ENCODE results near the gene ABLIM1.

The ABLIM1 gene

DNA sequence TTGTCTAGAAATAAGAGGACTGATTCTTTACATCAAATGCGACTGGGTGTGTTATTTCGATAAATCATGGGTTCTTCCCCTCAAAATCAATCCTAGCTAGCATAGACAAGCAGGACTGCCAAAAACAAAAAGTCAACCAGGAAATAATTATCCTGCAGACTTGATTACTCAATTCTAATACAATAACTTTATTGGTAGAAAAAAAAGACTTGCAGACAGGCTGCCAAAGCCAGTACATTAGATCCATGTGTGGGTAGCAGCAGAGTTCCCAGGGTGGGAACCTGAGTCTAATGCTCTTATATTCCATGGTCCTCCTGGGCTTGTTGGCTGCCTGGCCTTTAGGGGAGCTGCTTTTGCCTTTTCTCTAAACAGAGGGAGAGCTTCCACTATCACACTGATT, 261.6 kb downstream of the ABLIM1 start (continued):
- TF ChIP-seq, protein P1, sequence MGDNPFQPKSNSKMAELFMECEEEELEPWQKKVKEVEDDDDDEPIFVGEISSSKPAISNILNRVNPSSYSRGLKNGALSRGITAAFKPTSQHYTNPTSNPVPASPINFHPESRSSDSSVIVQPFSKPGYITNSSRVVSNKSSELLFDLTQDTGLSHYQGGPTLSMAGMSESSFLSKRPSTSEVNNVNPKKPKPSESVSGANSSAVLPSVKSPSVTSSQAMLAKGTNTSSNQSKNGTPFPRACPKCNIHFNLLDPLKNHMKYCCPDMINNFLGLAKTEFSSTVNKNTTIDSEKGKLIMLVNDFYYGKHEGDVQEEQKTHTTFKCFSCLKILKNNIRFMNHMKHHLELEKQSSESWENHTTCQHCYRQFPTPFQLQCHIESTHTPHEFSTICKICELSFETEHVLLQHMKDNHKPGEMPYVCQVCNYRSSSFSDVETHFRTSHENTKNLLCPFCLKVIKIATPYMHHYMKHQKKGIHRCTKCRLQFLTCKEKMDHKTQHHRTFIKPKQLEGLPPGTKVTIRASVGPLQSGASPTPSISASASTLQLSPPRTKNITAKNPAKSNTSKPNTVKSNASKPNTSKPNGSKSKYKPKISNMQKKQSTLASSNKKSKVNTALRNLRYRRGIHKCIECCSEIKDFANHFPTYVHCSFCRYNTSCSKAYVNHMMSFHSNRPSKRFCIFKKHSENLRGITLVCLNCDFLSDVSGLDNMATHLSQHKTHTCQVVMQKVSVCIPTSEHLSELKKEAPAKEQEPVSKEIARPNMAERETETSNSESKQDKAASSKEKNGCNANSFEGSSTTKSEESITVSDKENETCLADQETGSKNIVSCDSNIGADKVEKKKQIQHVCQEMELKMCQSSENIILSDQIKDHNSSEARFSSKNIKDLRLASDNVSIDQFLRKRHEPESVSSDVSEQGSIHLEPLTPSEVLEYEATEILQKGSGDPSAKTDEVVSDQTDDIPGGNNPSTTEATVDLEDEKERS (tag by site-specific recombination; IDR thresholded peaks at IDR 0.05) = no peak
- TF ChIP-seq KLF8 (tag by site-specific recombination; IDR thresholded peaks at IDR 0.05) = no peak

DNA sequence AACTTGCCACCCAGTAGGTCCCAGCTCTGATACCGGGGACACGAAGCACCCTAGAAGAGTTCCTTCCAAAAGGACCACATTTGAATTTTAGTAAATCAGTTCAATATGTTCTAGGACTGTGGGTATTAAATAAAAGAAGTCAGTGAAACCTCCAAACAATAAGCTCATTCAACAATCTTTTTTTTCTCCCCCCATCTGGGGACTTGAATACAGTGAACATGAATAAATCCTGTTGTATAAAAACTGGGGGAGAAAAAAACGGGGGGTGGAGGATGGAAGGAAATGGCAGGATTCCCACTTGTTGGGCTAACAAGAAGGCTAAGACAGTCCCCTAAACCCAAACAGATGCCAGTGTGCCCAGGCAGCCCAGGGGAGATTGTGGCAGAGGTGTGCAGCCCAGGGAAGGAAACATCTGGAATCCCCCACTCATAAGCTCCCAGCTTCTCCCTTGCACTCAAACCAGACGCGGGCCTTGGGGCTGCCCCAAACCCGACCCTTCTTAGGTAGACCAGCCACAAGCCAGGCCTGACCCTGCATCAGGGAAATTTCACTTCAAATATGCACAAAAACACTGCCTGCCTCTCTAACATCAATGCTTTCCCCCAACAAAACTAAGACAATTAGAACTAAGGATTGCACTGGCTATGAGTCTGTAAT, 262.6 kb downstream of the ABLIM1 start:
- no peaks in the 10 kb centered on the region for H3K4me1 ChIP-seq (ENCODE audit: control insufficient read depth, insufficient read depth, low read length)
- no peaks in the 10 kb centered on the region for H3K9me3 ChIP-seq (ENCODE audit: control insufficient read depth, insufficient read depth, low read depth, low read length)
- ChIA-PET CTCF (interaction anchor here (0.7 to 1.2 kb wide), 2 partner anchors 91 to 688 kb away, joined by 4 to 5 read pairs; no protein-coding TSS in a partner anchor), POLR2A (no interaction called here)
- H3K36me3 ChIP-seq (ENCODE audit: control insufficient read depth in 2 of 2, insufficient read depth in 1 of 2, low read length in 2 of 2) = no peaks in the 10 kb centered on the region
- H3K27ac ChIP-seq (ENCODE audit: extremely low read depth, low read depth, low read length) = no peak overlapping the region
- TF ChIP-seq ZNF514 (tag by site-specific recombination; IDR thresholded peaks at IDR 0.05) (no peak), ZNF112 (tag by site-specific recombination; IDR thresholded peaks at IDR 0.05) (no peak), ZNF501 (tag by site-specific recombination; IDR thresholded peaks at IDR 0.05) (no peak), ZNF785 (tag by site-specific recombination; IDR thresholded peaks at IDR 0.05) (no peak), ZNF138 (tag by site-specific recombination; IDR thresholded peaks at IDR 0.05; ENCODE audit: borderline replicate concordance) (no peak), YY1 (tag by site-specific recombination; IDR thresholded peaks at IDR 0.05) (no peak), TCF7L2 (IDR thresholded peaks at IDR 0.05; ENCODE audit: borderline replicate concordance, low read depth, low read length) (no peak)
- TF ChIP-seq, protein P2, sequence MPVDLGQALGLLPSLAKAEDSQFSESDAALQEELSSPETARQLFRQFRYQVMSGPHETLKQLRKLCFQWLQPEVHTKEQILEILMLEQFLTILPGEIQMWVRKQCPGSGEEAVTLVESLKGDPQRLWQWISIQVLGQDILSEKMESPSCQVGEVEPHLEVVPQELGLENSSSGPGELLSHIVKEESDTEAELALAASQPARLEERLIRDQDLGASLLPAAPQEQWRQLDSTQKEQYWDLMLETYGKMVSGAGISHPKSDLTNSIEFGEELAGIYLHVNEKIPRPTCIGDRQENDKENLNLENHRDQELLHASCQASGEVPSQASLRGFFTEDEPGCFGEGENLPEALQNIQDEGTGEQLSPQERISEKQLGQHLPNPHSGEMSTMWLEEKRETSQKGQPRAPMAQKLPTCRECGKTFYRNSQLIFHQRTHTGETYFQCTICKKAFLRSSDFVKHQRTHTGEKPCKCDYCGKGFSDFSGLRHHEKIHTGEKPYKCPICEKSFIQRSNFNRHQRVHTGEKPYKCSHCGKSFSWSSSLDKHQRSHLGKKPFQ (tag by site-specific recombination; IDR thresholded peaks at IDR 0.05) = no peak
- TF ChIP-seq, protein P3, sequence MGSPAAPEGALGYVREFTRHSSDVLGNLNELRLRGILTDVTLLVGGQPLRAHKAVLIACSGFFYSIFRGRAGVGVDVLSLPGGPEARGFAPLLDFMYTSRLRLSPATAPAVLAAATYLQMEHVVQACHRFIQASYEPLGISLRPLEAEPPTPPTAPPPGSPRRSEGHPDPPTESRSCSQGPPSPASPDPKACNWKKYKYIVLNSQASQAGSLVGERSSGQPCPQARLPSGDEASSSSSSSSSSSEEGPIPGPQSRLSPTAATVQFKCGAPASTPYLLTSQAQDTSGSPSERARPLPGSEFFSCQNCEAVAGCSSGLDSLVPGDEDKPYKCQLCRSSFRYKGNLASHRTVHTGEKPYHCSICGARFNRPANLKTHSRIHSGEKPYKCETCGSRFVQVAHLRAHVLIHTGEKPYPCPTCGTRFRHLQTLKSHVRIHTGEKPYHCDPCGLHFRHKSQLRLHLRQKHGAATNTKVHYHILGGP (tag by site-specific recombination; IDR thresholded peaks at IDR 0.05) = no peak
- TF ChIP-seq, protein P4, sequence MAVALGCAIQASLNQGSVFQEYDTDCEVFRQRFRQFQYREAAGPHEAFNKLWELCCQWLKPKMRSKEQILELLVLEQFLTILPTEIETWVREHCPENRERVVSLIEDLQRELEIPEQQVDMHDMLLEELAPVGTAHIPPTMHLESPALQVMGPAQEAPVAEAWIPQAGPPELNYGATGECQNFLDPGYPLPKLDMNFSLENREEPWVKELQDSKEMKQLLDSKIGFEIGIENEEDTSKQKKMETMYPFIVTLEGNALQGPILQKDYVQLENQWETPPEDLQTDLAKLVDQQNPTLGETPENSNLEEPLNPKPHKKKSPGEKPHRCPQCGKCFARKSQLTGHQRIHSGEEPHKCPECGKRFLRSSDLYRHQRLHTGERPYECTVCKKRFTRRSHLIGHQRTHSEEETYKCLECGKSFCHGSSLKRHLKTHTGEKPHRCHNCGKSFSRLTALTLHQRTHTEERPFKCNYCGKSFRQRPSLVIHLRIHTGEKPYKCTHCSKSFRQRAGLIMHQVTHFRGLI (tag by site-specific recombination; IDR thresholded peaks at IDR 0.05) = no peak
- H3K4me3 ChIP-seq (ENCODE audit: low read depth, low read length) = no peak overlapping the region

DNA sequence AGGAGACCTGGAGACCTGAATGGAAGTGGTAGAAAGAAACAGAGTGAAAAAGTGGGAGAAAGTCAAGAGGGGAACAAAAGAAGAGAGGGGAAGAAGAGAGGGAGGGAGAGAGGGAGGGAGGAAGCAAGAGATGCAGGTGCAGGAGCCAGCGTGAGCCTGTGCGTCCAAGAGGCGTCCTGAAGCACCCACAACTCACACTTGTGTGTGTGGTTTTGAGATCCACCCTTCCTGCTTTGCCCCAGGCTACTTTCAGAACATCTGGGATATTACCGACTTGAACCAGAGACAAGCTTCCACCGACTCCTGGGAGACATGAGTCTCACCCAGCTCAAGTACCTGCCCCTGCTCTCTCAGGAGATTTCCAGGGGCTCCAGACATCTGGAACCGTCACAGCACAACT, 263.5 kb downstream of the ABLIM1 start:
- Histone ChIP-seq H3K4me3 (ENCODE audit: low read depth, low read length) (no peak overlapping the region), H3K9me3 (ENCODE audit: control insufficient read depth, insufficient read depth, low read depth, low read length) (no peaks in the 10 kb centered on the region), H3K27ac (ENCODE audit: extremely low read depth, low read depth, low read length) (no peak overlapping the region), H3K4me1 (ENCODE audit: control insufficient read depth, insufficient read depth, low read length) (no peaks in the 10 kb centered on the region), H3K36me3 (ENCODE audit: control insufficient read depth in 2 of 2, insufficient read depth in 1 of 2, low read length in 2 of 2) (no peaks in the 10 kb centered on the region)
- POLR2A ChIA-PET = no interaction called here
- TF ChIP-seq ZNF677 (tag by site-specific recombination; IDR thresholded peaks at IDR 0.05) (no peak), ZNF558 (tag by site-specific recombination; IDR thresholded peaks at IDR 0.05) (no peak), ZNF785 (tag by site-specific recombination; IDR thresholded peaks at IDR 0.05) (no peak), ZNF426 (tag by site-specific recombination; IDR thresholded peaks at IDR 0.05) (no peak), YY1 (tag by site-specific recombination; IDR thresholded peaks at IDR 0.05) (no peak), BCL11B (tag by site-specific recombination; IDR thresholded peaks at IDR 0.05; ENCODE audit: low read depth) (no peak)
- TF ChIP-seq, protein P2 (tag by site-specific recombination; IDR thresholded peaks at IDR 0.05) = no peak
- TF ChIP-seq, protein P5, sequence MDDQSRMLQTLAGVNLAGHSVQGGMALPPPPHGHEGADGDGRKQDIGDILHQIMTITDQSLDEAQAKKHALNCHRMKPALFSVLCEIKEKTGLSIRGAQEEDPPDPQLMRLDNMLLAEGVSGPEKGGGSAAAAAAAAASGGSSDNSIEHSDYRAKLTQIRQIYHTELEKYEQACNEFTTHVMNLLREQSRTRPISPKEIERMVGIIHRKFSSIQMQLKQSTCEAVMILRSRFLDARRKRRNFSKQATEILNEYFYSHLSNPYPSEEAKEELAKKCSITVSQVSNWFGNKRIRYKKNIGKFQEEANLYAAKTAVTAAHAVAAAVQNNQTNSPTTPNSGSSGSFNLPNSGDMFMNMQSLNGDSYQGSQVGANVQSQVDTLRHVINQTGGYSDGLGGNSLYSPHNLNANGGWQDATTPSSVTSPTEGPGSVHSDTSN (CRISPR knock-in tag; IDR thresholded peaks at IDR 0.05) = no peak
- TF ChIP-seq, protein P6, sequence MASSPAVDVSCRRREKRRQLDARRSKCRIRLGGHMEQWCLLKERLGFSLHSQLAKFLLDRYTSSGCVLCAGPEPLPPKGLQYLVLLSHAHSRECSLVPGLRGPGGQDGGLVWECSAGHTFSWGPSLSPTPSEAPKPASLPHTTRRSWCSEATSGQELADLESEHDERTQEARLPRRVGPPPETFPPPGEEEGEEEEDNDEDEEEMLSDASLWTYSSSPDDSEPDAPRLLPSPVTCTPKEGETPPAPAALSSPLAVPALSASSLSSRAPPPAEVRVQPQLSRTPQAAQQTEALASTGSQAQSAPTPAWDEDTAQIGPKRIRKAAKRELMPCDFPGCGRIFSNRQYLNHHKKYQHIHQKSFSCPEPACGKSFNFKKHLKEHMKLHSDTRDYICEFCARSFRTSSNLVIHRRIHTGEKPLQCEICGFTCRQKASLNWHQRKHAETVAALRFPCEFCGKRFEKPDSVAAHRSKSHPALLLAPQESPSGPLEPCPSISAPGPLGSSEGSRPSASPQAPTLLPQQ (tag by site-specific recombination; IDR thresholded peaks at IDR 0.05) = no peak
- CTCF ChIA-PET = no interaction called here
